OCI-LY1 (cell line): Measurements from ENCODE around the gene SLC12A6.

Experiments used
- H2AFZ ChIP-seq: fragments of 200-600 bp; sonication (generic), shearing (Covaris generic); 2 replicates; pipeline ENCODE4 v1.6.0; 2014; ENCODE audit warnings: antibody characterized with exemption, mild to moderate bottlenecking, low read length
- H3F3A ChIP-seq: fragments of 200-600 bp; sonication (generic), shearing (Covaris generic); 2 replicates; pipeline ENCODE4 v1.6.0; 2014; ENCODE audit warnings: mild to moderate bottlenecking, antibody characterized with exemption, low read length, moderate library complexity; ENCODE audit not compliant: insufficient read depth
- H3K27ac ChIP-seq: fragments of 200-600 bp; sonication (generic); 2 replicates; pipeline ENCODE4 v1.5.1; 2014; ENCODE audit warnings: low read length, mixed run types, mild to moderate bottlenecking, low read depth; ENCODE audit not compliant: poor library complexity, severe bottlenecking
- H3K27me3 ChIP-seq: fragments of 200-600 bp; sonication (generic); 2 replicates; pipeline ENCODE4 v1.6.0; 2014; ENCODE audit warnings: antibody characterized with exemption, mild to moderate bottlenecking, low read length, moderate library complexity; ENCODE audit not compliant: insufficient read depth
- H3K36me3 ChIP-seq: fragments of 200-600 bp; sonication (generic); 2 replicates; pipeline ENCODE4 v1.6.1; 2014; ENCODE audit warnings: mild to moderate bottlenecking, antibody characterized with exemption, low read length, moderate library complexity, mixed read lengths; ENCODE audit not compliant: insufficient read depth
- H3K4me1 ChIP-seq: fragments of 200-600 bp; sonication (generic); 2 replicates; pipeline ENCODE4 v1.5.1; 2014; ENCODE audit warnings: mild to moderate bottlenecking, low read length, moderate library complexity; ENCODE audit not compliant: insufficient read depth, severe bottlenecking
- H3K4me2 ChIP-seq: fragments of 200-600 bp; sonication (generic), shearing (Covaris generic); 2 replicates; pipeline ENCODE4 v1.6.1; 2014; ENCODE audit warnings: low read length
- H3K4me3 ChIP-seq: fragments of 200-600 bp; sonication (generic); 2 replicates; pipeline ENCODE4 v1.5.1; 2014; ENCODE audit warnings: low read length, low read depth, mild to moderate bottlenecking, mixed read lengths; ENCODE audit not compliant: poor library complexity, severe bottlenecking
- H3K79me2 ChIP-seq: fragments of 200-600 bp; shearing (Covaris generic); 2 replicates; pipeline ENCODE4 v1.6.1; 2016; ENCODE audit warnings: mixed run types, low read length, mixed read lengths; ENCODE audit not compliant: insufficient read depth
- H3K9ac ChIP-seq: fragments of 200-600 bp; sonication (generic), shearing (Covaris generic); 2 replicates; pipeline ENCODE4 v1.6.1; 2014; ENCODE audit warnings: mild to moderate bottlenecking, low read length, mixed read lengths
- H3K9me2 ChIP-seq: fragments of 200-600 bp; sonication (generic), shearing (Covaris generic); 2 replicates; pipeline ENCODE4 v1.6.1; 2014; ENCODE audit warnings: low read depth, mild to moderate bottlenecking, low read length, mixed read lengths
- H3K9me3 ChIP-seq: fragments of 200-600 bp; shearing (Covaris generic); 2 replicates; pipeline ENCODE4 v1.6.1; 2014; ENCODE audit warnings: low read length, mixed read lengths
- H4K20me1 ChIP-seq: fragments of 200-600 bp; sonication (generic), shearing (Covaris generic); 2 replicates; pipeline ENCODE4 v1.6.0; 2016; ENCODE audit warnings: mild to moderate bottlenecking, low read length; ENCODE audit not compliant: insufficient read depth
- CTCF ChIP-seq: fragments of 200-600 bp; sonication (generic), shearing (Covaris generic); IDR thresholded peaks from 2 replicates; pipeline ENCODE4 v1.5.1; 2017; ENCODE audit warnings: mild to moderate bottlenecking, antibody characterized with exemption, low read length, moderate library complexity, mixed read lengths
- EZH2 ChIP-seq: fragments of 200-600 bp; sonication (generic), shearing (Covaris generic); IDR thresholded peaks from 2 replicates; pipeline ENCODE4 v1.8.0; 2017; ENCODE audit warnings: borderline replicate concordance, mixed run types, mild to moderate bottlenecking, antibody characterized with exemption, low read length, moderate library complexity, mixed read lengths

Gene SLC12A6

GRCh38 chr15:34239151-34239808, 98.3 kb downstream of the SLC12A6 start:
- no peak overlapping the region for H3K4me2 ChIP-seq
- H3K9me3 ChIP-seq, result no peaks in the 10 kb centered on the region
- no peak overlapping the region for H2AFZ ChIP-seq
- no peak overlapping the region for H3K4me3 ChIP-seq
- no peaks in the 10 kb centered on the region for H3K79me2 ChIP-seq
- no peak for TF ChIP-seq CTCF
- TF ChIP-seq EZH2, result no peak
- H3K27me3 ChIP-seq, result no peaks in the 10 kb centered on the region
- no peak overlapping the region for H3K9ac ChIP-seq
- no peaks in the 10 kb centered on the region for H3K36me3 ChIP-seq
- H4K20me1 ChIP-seq, result no peaks in the 10 kb centered on the region
- no peaks in the 10 kb centered on the region for H3F3A ChIP-seq
- H3K4me1 ChIP-seq, result no peaks in the 10 kb centered on the region
- H3K9me2 ChIP-seq, result no peaks in the 10 kb centered on the region
- no peak overlapping the region for H3K27ac ChIP-seq

GRCh38 chr15:34233614-34234013, 104.0 kb downstream of the SLC12A6 start:
- Histone ChIP-seq H3K27ac (no peak overlapping the region), H4K20me1 (no peaks in the 10 kb centered on the region), H2AFZ (no peak overlapping the region), H3K4me3 (no peak overlapping the region), H3K36me3 (peaks cover 16% of the 10 kb centered on the region), H3F3A (no peaks in the 10 kb centered on the region), H3K9me3 (no peaks in the 10 kb centered on the region), H3K9ac (no peak overlapping the region), H3K4me2 (no peak overlapping the region), H3K27me3 (no peaks in the 10 kb centered on the region), H3K4me1 (no peaks in the 10 kb centered on the region), H3K79me2 (no peaks in the 10 kb centered on the region), H3K9me2 (no peaks in the 10 kb centered on the region)
- TF ChIP-seq EZH2 (no peak), CTCF (no peak)

- no peaks in the 10 kb centered on the region for H3K9me3 ChIP-seq
- H3K27me3 ChIP-seq, result no peaks in the 10 kb centered on the region
- TF ChIP-seq CTCF, result peak; percentile 8; the same call in 1 of the 2 replicates
- no peak for TF ChIP-seq EZH2
- peaks cover 12% of the 10 kb centered on the region for H3K36me3 ChIP-seq
- peak overlapping the region; percentile 89 for H3K9ac ChIP-seq
- H3K4me3 ChIP-seq, result peak overlapping the region; percentile 98
- peak overlapping the region; percentile 34 for H3K27ac ChIP-seq
- H3K4me1 ChIP-seq, result peaks cover 23% of the 10 kb centered on the region
- H3K9me2 ChIP-seq, result no peaks in the 10 kb centered on the region
- peak overlapping the region; percentile 96 for H3K4me2 ChIP-seq
- H3K79me2 ChIP-seq, result peaks cover 20% of the 10 kb centered on the region
- H3F3A ChIP-seq, result no peaks in the 10 kb centered on the region
- peak overlapping the region; percentile 9 for H2AFZ ChIP-seq
- H4K20me1 ChIP-seq, result no peaks in the 10 kb centered on the region
These were observed 113.5 kb downstream of the SLC12A6 start for GRCh38 chr15:34223904-34224596.
